Raji (cell line): ENCODE data around the gene FOXK1.

Experiments used
- POLR2A ChIP-seq: IDR thresholded peaks from 2 replicates; pipeline ENCODE4 v1.6.1; 2011; ENCODE audit warnings: low read depth, low read length, control low read depth; ENCODE audit not compliant: insufficient read depth

FOXK1 gene

DNA sequence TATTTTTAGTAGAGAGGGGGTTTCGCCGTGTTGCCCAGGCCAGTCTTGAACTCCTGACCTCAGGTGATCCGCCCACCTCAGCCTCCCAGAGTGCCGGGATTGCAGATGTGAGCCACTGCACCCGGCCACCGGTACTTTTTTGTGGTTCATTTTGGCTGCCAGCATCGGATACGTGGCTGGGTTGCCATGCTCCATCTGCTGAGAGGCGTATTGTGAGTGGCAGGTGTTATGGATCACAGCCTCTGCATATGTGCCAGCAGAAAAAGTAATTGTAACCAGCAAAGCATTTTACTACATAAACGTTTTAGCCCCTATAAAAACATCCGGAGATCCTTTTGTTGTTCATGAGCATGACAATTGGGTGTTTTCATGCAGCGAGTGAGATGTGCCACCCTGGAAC is 7.1 kb downstream of the FOXK1 start:
- no peak for TF ChIP-seq POLR2A

DNA sequence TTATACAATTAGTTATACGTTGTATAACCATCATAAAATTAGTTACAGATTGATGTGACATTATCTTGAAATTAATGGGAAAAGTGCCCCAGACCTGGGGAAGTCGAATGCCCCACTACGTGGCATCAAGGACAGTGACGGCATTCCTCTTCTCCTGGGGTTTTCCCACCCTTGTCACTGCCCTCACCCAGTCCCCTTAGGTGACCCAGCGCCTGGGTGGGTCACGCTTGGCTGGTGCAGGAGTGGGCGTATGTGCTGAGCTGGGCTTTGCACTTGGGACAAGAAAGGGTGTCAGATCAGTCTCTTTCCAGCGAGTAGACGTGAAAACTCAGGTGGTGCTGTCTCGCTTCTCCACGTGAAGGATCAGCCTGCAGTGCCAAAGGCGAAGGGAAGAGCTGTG is 7.6 kb downstream of the FOXK1 start:
- no peak for TF ChIP-seq POLR2A

DNA sequence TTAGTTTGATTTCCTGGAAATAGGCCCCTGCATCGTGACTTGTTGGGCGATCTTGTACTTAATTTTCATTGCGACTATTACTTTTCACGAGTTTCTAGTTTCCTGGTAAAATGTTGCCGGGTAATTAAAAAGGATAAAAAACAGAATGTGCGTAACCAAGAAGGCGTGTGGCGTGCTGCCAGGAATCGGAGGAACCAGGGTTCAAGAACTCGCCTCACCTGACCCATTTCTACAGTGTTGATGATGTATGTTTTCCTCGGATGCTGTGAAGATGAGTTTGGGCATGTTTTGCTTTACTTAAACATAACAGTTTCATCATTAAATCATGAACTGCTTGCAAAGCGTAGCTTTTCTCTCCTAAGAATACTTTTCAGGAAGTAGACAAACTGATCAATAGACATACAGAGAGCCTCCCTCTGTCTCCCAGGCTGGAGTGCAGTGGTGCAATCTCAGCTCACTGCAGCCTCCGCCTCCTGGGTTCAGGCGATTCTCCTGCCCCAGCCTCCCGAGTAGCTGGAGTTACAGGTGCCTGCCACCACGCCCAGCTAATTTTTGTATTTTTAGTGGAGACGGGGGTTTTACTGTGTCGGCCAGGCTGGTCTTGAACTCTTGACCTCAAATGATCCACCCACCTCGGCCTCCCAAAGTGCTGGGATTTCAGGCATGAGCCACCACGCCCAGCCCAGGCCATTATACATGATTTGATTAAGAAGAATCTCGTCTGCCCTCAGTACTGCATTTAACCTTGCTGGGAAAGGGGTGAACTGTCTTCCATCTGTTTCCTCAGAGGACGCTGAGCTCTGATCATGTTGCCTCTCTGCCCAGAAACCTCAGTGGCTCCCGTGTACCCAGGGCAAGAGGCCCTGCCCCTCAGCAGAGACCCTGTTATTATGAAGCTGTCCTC is 9.1 kb downstream of the FOXK1 start:
- no peak for TF ChIP-seq POLR2A

DNA sequence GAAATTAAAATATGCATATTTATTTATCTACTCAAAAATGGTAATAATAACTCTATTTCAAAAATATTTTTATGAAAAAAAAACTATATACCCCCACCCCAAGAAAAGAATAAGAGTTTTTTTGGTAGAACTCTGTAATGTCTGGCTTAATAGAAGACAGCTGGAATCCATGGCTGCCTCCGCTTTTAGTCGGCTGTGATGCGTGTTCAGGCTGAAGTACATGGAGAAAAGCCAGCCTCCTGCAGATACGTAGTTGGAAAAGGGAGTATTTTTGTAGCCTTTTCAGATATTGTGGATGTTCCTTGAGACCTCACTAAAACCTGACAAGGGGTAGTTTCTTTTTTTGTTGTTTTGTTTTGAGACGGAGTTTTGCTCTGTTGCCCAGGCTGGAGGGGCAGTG is 10.0 kb downstream of the FOXK1 start:
- no peak for TF ChIP-seq POLR2A

DNA sequence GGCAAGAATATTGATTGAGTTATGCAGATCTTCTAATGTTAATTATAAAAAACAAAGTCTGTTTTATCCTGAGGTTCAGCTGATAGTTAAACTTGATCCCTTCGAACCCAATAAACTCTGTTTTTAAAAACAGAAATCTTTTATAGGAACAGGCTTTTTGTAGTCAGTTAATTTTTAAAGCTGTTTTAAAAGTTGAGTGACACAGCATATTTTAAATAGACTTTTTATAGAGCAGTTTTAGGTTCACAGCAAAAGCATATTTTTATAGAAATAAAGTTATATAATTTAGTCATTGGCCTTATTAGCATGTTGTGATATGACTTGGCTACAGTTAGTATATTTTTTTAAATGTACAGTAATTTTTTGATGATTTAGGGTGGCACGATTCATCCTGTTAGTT is 11.1 kb downstream of the FOXK1 start:
- TF ChIP-seq POLR2A = no peak

DNA sequence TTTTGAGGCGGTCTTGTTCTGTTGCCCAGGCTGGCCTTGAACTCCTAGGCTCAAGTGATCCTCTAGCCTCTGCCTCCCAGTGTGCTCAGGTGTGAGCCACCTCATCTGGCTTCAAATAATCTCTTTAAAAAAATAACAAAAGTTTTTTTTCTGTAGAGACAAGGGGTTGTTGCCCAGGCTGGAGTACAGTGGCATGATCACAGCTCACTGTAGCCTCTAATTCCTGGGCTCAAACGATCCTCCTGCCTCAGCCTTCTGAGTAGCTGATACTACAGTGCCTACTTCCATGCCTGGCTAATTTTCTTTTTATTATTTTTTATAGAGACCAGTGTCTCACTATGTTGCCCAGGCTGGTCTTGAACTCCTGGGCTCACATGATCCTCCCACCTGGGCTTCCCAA is 11.7 kb downstream of the FOXK1 start:
- TF ChIP-seq POLR2A = no peak

DNA sequence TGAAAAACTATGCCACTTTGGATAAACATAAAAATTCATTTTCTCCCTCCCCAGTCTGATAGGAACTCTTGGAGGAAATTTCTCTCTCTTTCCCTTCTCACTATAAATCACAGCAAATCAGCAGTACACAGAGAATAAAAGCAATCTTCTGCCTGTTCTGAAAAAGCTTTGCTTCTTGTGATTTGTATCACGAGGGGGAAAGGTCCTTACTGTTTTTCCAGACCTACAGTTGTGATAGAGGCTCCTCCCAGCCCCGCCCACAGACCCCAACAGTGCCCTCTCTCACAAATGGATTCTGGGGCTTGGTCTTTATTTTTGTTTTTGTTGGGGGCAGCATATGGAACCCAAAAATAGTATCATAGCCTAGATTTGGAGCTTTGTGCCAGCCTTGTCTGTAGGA is 12.2 kb downstream of the FOXK1 start:
- TF ChIP-seq POLR2A = no peak

DNA sequence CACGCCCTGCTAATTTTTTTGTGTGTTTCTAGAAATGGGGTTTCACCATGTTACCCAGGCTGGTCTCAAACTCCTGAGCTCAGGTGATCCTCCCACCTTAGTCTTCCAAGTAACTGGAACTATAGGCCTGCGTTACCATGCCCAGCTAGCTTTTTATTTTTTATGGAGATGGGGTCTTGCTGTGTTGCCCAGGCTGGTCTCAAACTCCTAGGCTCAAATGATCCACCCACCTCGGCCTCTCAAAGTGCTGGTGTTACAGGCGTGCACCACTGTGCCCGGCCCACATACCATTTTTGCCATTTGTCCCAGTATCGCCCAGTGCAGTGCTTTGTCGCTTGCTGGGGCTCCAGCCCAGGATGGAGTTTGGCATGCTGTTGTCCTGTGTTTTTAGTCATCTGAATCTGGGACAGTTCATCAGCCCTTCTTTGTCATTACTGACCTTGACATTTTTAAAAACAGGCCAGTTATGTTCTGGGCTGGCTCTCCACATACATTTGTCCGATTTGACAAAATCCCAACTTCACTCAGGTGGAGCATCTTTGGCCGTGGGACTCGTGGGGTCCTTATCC is 16.7 kb downstream of the FOXK1 start:
- TF ChIP-seq POLR2A = no peak

DNA sequence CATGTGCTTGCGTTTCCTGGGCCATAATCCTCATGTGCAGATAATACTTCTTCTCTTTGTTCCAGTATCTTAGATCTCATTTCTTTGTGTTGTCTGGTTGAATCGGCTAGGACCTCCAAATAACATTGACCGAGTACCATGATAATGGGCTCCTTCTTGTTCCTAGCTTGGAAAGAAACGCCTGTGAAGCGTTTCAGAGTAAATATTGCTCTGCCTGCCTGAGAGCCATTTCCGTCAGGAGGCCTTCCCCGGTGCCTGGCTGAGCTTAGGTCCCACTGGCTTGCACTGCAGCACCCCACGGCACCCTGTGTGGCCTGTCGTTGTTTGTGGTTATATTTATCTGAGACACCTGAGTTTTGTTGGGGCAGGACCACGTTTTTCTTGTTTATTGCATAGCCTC is 17.7 kb downstream of the FOXK1 start:
- TF ChIP-seq POLR2A = no peak

DNA sequence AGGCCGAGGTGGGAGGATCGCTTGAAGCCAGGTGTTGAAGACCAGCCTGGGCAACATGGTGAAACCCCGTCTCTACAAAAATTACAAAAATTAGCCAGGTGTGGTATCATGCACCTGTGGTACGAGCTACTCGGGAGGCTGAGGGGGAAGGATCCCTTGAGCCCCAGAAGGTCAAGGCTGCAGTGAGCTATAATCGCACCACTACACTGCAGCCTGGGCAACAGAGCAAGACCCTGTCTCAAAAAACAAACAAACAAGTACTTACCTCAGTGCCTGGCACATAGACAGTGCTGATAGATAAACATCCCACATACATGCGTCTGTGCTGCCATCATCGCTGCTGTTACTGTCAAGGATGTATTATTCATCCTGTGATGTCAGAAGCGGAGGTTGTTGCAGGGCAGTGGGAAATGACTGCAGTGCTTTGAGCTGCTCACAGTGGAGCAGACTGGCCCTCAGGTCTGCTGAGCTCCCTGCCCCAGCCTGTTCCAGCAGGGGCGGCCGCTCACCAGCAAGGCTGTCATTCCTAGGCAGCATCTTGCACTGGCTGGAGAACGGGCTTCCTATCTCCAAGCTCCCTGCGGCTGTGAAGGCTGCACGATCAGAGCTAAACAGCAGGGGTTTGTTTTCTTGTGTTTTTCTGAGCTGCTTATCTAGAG is 18.6 kb downstream of the FOXK1 start:
- TF ChIP-seq POLR2A = no peak

DNA sequence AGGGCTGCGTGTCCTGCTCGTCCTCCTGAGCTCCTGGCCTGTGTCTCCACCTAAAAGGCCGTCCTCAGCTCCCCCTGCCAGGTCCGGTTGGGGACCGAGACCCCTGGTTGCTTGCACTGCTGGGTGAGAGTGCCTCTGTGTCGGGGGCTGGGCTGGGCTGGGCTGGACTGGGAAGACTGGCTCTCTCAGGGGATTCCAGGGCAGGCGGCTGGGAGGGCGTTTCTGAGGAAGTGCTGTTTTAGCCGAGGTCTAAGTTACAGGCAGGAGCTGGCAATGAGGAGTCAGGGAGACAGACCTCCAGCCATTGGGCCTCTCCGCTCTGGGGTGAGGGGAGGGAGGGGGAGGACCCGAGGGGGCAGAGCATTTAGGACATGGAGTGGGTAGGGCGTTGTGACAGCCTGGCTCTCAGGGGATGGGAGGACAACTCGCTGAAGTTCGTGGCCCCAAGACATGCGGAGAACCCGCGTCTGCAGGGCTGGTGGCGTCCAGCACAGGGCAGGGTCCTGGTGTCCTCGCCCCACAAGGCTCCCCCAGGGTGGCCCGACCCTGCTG is 20.9 kb downstream of the FOXK1 start:
- TF ChIP-seq POLR2A = no peak

DNA sequence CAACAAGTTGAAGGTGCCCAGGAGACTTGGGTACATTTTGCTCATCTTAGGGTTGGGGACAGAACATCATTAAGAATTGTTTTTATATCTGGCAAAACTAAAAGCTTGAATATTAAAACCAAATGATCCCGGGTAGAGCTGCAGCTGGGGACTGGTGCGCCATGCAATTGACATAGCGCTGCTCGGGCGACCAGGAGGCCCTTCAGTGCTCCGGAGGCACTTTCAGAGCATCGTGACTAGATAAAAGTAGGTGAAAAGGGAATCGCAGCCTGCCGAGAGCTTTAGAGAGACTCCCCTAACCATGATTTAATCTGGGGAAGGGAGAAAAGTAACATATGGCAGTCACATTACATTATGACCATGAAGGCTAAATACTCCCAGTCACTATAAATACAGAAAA is 21.4 kb downstream of the FOXK1 start:
- TF ChIP-seq POLR2A = no peak

DNA sequence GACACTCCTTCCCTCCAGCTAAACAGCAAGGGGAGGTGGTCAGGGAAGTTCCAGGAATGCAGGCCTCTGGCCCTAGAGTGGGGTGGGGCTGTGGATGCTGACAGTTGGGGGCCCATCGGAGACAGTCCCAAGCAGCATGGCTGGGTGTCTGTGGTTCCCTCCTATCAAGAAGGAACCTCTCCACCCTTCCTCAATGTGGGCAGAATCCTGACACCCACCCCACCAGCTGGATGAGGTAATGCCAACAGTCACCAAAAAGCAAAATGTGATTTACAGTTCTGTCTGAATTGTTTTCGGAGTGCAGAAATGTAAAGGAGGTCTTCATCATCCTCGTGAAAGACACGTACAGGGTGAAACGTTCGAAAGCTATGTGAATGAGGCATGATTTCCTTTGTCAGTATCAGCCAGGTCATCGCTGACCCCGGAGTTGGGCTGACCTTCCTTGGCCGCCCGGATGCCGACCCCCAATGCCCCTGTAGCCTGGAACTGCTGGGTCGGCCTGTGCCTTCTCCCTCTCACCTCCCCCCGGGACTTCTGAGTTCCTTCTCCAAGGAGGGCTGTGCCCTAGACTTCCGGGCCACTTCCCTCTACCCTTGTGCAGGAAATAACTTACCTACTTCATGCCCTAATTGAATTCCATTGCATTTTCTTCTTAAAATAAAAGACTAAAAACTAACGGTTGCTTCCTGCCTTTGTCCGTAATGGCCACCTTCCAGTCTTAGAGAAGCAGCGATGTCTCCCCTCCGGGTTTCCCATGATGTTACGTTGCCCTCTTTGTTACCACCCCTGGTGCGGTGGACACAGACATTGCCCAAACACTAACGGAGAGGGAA is 24.5 kb downstream of the FOXK1 start:
- TF ChIP-seq POLR2A = no peak

DNA sequence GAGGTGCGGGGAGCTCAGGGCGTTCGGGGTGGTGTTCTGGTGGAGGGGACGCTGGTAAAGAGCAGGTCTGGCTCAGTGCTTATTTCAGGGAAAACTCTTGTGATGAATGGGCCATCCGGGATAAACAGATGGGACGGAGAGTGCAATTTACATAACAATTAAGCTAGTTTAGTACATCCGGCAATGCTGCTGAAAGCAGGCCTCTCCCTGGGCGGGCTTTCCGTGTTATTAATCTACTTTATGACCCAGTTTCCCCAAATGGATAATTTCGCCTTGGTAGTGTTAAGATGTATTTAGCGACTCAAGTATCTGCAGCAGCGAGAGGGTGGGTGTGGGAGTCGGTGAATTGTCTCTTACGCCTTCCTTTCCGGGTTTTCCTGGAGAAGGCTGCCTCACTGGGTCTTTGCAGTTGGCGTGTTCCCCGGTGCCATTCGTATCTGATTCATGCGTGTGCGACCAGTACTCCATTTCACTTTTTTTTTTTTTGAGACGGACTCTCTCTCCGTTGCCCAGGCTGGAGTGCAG is 25.2 kb downstream of the FOXK1 start:
- no peak for TF ChIP-seq POLR2A

DNA sequence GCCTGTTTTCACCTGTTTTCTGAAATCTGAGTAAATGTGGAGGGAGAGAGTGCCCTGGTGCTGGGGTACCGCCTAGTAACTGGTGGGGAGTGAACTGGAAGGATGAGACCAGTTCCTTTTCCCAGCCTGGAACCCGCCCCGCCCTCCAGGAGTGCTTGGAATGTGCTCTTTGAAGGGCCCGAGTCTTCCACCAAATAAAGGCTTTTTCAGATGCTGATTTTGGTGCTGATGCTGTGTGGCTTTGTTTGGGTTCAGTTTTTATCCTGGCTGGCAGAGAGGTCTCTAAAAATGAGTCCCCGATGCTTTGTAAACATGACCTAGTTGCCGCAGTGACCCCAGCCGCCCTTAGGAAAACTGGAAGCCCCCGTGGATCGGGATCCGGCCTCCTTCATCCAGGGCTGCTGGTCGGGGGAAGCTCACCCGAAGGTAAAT is 25.9 kb downstream of the FOXK1 start:
- TF ChIP-seq POLR2A = no peak

DNA sequence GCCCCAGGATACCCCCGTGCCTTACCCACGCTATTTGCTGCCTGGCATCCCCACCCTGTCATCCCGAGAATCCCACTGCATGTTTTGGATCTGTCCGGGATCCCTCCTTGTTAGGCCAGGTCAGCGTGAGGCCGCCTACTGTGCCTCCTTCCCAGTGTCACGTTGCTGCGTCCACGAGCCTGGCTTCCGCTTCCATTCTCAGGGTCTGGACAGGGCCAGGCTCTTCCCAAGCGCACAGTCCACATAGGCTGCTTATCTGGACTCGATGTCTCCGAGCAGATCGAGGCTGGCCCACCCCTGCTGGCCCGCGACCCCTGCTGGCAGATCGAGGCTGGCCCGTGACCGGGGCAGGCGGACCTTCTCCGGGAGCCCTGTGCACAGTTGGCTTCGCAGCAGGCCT is 27.1 kb downstream of the FOXK1 start:
- TF ChIP-seq POLR2A = no peak
